HG03378 (cell line): ENCODE measurements around the gene LRRC74B.

Source experiments
- ATAC-seq: cut with Tn5 transposase; IDR thresholded peaks from one replicate; pipeline ENCODE4 v1.9.1; 2021; ENCODE audit warnings: mild to moderate bottlenecking, moderate library complexity; ENCODE audit not compliant: unreplicated experiment

Gene LRRC74B

DNA sequence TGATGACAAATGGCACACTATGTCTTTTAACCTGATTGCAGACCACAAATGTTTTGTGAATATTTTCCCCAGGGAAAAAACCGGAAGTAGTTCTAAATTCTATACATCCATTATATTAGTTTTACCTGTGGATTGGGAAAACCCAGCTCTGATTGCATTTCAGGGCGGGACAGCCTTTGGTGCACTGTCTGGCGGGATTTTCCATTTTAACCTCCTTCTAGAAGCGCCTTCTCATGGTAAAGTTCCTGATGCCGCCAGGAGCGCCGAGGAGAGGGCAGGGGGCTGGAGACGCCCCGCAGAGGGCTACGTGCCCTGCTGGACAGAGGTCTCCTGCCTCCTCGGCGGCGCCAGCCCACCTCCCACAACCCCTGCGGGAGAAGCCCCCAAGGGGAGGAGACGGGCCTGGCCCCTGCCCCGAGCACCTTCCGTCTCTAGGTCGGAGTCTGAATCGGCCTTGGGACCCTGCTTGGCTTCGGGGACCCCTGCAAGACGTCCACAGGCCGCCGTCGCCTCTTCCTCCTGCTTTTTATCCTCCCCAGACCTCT is 32.0 kb upstream of the LRRC74B start:
- no peak for ATAC-seq

DNA sequence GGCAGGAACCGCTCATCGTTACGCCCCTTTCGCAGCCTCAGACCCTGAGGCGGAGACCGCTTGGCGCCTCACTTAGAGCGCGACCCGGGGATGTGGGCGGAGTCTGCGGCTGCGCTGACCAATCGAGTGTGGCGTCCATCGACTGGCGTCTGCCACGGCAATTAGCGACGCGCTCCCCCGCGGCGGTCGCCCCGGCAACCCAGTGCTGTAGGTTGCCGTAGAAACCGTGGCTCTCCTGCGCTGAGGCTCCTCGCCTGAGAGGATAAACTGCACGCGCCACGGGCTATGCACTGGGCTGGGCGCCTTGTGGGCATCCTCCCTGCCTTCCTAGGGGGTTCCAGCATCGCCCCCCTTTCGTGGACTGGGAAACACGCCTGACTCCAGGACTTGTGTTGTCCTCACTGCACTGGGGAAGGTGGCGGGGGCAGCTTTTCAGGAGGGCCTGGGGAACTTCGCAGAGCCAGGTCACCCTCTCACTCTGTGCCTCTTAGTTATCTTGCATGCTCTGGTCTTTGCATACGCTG is 31.5 kb upstream of the LRRC74B start:
- peak; percentile 69 for ATAC-seq

DNA sequence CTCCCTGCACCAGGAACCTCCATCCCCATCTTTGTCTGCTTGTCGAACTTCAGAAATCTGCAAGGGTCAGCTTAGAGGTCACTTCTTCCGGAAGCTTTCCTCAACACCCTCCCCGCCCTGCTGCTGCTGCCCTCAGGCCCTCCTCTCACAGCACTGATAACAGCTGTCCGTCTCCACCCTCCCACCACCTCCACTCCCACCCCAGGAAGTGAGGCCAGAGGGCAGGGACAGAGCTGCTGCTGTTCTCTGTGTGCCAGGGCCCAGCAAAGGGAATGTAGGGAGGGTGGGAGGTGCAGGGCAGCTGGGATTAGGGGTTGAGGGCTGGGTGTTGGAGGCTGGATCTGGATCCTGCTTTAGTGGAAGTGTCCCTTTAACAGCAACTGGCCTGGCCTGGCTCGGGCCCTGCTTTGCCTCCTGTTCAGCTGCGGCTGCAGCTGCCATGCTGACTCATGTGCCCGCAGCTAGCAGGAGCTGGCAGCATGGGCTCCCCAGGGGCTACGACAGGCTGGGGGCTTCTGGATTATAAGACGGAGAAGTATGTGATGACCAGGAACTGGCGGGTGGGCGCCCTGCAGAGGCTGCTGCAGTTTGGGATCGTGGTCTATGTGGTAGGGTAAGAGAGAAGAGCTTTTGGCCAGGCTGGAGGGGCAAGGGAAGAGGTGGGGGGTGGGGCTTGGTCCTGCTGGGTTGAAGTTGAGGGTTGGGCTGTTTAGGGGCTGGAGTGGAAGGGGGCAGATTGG is 30.9 kb upstream of the LRRC74B start, which contains the start of gene P2RX6:
Gene P2RX6 (plus strand): TSS at position 440 of the 740 bp plus-strand sequence. CDS start 10 bp downstream, at position 450.
- ATAC-seq: no peak

DNA sequence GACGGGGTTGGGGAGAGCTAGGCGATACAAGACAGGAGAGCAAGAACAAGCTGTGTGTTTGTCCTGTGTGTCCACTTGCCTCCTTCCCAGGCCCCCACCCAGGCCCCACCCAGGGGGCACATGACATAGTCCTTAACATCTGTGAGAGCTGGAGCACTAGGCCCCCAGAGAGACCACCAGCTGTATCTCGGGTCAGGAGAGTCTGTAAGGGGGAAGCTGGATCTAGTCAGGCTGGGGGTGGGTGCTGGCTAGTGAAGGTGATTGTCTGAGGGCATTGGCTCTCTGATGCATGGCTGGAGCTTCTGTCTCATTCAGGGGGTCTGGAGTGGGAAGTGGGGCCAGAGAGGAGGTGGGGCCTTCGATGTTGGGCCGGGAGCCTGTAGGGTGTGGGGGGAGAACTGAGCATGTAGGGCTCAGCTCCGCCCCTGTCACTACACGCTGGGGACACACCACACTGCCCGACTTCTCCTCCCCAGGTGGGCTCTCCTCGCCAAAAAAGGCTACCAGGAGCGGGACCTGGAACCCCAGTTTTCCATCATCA is 30.2 kb upstream of the LRRC74B start:
- ATAC-seq: no peak

DNA sequence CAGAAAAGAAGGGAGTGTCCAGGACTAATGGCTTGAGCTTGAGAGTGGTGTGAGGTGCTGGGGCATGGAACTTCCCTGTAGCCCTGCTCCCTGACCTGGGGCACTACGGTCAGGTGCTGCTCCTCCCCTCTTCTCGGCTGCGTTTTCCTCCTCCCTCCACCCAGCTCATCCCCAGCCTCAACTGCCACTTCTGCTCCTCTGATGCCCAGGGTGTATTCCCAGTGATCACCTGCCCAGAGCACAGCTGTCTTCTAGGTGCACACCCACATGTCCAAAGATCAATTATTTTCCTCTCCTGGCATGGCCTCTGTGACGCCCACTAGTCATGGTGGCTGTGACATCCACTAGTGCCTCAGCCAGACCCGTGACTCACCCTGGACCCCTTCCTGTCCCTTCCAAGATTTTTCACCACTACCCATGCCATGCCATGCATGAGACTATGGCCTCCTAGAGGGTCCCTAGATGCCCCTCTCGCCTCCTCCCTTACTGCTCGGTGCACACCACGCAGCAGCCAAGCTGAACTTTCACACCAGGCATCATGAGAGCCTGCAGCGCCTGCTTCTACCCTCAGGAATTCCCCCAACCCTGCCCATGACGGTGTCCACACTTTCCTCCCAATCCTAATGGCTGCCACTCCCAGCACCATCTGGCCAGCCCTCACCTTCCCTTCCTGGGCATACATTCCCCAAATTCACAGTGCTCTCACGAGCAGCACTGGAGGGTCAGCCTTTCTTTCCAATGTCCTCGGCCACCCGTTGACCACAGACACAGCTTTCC is 28.9 kb upstream of the LRRC74B start:
- ATAC-seq: no peak

DNA sequence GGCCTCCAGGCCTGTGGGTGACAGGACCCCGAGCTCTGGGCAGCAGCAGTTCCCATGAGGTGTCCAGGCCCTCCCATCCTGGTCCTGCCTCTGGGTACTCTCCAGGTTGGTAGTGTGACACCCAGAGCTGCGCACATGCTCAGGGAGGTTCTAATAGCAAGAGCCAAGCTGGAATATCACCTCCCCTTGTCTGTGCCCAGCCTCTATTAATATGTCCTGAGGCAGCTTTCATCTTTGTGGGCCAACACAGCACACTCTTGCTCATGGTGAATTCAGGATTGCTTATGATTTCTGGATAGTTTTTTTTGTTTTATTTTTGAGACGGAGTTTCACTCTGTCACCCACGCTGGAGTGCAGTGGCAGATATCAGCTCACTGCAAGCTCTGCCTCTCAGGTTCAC is 27.4 kb upstream of the LRRC74B start:
- ATAC-seq: no peak

DNA sequence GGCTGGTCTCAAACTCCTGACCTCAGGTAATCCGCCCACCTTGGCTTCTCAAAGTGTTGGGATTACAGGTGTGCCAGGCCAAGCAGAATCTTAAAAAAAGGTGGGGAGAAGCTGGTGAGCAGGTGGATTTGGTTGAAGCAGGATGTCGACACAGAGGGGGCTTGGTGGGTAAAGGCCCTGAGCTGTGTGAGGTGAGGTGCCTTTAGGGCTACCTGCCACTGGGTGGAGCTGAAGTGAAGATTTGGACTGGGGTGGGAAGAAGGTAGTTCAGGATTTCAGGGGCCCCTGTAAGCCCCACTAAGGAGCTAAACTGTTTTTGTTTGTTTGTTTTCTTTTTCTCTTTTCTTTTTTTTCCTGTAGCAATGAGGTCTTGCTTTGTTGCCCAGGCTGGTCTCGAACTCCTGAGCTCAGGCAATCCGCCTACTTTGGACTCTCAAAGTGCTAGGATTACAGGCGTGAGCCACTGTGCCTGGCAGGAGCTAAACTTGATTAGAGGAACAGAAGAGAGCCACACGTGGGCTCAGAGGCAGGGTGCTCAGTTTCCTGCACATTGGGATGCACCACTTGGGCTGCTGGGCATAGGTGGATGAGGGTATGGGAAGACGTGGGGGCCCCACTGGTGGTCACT is 24.8 kb upstream of the LRRC74B start:
- ATAC-seq: no peak

DNA sequence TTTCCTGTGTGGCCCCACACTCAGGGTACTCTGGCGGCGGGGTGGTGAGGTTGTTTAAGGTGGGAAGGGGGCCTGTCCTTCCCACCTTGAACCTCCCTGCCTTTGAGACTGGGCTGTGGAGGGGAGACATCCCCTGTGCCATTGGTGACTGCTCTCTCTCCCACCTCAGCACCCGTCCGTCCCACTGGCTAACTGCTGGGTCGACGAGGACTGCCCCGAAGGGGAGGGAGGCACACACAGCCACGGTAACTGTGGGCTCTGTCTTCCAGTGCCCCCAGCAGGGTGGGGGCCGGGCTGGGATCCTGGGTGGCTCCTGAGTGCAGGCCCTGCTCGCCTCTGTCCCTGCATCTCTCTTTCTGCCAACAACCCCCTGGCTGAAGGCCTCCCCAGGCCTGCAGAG is 23.2 kb upstream of the LRRC74B start:
- no peak for ATAC-seq

DNA sequence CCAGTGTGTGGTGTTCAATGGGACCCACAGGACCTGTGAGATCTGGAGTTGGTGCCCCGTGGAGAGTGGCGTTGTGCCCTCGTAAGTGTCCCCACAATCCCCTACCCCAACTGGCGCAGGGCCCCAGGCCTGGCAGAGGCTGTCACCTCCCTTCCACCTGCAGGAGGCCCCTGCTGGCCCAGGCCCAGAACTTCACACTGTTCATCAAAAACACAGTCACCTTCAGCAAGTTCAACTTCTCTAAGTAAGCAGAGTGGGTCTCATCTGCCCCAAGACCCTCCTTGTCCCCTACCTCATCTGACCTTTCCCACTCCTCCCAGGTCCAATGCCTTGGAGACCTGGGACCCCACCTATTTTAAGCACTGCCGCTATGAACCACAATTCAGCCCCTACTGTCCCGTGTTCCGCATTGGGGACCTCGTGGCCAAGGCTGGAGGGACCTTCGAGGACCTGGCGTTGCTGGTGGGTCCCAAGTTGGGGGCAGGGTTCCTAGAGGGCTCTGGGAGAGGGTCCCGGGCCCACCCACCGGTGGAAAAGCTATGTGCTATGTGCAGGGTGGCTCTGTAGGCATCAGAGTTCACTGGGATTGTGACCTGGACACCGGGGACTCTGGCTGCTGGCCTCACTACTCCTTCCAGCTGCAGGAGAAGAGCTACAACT is 22.7 kb upstream of the LRRC74B start:
- ATAC-seq: no peak

DNA sequence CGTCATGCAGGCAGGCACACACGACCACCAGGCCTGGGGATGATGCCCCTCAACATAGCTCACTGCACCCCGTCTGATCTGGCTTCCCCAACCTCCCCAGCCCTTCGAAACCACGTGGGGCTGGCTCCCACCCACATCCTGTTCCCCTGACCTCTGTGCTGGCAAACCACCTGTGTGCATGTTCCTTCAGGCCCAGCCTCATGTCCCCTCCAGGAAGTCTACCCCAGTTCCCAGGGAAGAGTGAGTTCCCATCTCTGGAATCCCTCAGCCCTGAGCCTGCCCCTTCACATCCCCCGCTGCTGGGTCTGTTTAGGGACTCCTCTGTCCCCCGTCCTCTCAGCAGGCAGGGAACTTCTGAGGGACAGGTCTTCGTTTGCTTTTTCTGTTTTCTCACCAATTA is 20.5 kb upstream of the LRRC74B start:
- no peak for ATAC-seq

DNA sequence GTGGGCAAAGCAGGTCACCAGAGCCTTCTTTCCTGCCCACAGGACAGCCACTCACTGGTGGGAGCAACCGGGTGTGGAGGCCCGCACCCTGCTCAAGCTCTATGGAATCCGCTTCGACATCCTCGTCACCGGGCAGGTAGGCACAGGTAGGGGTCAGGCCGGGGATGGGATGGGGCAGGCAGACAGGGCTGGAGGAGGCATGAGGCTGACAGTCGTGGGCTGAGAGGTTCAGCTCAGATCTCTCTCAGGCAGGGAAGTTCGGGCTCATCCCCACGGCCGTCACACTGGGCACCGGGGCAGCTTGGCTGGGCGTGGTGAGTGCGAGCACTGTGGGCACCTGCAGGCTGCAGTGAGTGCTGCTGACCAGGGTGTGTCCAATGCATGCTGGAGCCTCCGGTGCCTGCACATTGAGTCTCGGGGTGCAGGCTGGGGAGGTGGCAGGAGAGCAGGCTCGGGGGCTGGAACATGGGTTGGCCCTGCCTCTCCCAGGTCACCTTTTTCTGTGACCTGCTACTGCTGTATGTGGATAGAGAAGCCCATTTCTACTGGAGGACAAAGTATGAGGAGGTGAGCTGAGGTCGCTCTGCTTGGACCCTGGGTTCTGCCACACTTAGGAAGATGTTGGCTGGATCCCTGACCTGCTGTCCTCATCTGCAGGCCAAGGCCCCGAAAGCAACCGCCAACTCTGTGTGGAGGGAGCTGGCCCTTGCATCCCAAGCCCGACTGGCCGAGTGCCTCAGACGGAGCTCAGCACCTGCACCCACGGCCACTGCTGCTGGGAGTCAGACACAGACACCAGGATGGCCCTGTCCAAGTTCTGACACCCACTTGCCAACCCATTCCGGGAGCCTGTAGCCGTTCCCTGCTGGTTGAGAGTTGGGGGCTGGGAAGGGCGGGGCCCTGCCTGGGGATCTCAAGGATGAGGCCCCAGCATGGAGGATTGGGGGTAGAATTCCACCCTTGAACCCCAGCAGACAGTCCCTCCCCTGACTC is 19.7 kb upstream of the LRRC74B start:
- ATAC-seq: no peak

DNA sequence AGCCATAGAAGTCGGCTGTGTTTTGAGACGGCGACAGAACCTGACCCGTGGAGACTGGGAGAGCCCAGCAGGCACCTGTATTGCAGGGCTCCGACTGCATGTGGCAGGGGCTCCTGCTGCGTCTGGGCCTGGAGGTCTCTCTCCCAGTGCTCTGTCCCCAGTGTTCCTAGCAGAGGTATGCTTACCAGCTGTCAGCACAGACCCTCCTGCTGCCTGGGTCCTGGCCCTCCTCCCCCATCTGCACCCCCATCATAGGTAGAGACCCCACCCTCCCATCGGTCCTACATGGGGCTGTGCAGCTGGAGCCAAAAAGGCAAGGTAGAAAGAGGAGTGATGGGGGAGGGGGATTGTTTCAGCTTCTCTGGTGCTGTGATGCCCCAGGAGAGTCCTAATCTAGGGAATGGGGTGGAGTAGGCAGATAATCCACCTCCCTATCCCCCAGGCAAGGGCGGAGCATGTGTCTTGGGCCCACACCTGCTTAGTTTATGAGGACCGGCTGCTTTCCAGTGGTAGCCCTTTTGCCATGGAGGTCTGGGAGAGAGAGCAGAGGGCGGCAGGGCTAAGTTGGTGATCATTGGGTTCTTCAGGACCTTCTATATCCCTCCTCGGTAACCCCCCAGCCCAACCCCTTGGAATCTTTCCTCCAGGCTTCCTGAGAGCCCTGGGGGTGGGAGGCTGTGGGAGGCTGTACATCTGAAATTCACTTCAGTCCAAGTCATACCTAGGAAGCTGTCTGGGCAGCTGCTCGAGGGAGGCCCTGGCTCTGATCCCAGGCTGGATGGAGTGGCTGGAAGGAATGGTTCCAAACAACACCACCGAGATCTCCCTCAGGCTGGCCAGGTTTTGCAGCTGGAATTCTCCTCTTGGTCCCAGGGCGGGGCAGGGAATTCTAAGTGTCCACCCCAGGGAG is 18.7 kb upstream of the LRRC74B start:
- ATAC-seq: no peak

DNA sequence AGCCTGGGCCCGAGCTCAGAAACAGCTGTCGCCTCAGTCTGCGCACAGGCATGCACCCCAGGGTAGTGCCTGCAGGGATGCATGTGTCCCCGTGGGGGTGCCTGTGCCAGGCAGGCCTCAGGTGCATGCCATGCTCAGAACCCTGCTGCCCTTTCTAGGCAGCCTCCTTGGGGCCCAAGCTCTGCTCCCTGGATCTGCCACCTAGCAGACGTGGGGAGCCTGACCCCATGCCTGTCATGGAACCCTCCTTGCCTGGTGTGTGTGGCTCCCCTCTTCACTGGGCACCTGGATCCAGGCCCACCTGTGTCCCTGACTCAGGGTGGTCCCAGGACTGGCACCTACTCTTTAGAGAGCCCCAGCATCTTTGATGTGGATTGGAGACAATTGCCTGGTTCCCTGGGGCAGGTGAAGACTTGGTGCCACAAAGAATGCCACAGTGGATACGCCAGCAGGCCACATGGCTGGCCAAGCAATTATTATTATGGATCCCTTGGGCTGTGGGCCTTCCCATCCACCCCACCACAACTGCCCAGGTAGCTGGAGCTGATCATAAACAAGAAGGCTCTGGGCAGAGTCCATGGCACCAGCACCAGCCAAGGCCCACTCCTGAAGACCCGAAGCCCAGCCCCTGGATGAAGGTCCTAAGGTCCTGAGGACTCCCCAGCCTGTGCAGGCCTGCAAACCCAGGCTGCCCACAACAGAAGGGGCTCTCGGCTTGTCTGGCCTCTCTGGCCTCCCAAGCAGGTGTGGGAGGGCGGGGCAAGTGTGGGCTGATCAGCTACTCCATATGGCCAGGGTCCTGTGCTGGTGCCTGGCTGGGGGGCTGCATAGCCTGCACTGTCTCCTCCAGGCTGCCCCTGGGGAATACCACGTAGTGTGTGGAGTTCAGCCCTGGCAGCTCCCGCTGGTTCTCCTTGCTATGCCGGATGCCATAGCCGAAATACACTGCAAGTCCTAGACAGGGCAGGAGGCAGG is 17.2 kb upstream of the LRRC74B start:
- no peak for ATAC-seq

DNA sequence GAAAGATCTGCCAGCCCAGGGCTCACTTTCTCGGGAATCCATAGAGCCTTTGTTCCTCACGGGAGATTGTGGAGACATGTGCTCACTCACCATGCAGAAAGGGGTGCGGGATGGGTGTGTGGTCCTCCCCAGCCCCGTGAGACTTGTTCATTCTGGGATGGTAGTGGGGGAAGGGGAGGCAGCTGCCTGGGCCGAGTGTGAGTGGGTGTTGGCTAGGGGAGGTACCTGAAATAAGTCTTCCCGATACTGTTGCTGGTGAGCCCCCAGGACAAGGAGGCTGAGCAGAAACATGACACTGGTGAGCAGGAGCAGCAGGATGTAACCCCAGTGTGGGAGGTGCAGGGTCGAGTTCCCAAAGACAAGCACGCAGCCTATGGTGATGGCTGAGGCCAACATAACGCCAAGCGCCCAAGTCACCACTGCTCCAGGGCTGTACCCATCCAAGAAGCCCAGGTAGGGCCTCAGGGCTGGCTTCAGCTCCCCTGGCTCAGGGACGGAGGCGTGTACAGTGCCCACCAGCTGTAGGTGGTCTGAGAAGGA is 16.2 kb upstream of the LRRC74B start:
- ATAC-seq: no peak

DNA sequence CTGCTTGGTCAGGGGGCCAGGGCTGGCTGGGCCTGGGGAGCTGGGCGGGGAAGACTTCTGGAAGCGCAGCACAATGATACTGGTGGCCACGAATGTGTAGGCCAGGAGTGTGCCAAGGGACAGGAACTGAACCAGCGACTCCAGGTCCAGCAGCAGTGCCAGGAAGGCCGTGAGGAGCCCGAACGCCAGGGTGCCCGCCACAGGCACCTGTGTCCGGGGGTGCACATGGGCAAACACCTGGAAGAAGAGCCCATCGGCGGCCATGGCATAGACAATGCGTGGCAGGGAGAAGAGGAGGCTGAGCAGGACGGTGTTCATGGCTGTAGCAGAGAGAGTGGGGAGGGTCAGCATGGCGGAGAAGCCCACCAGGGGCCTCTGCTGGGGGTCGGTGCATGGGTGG is 15.7 kb upstream of the LRRC74B start:
- no peak for ATAC-seq

DNA sequence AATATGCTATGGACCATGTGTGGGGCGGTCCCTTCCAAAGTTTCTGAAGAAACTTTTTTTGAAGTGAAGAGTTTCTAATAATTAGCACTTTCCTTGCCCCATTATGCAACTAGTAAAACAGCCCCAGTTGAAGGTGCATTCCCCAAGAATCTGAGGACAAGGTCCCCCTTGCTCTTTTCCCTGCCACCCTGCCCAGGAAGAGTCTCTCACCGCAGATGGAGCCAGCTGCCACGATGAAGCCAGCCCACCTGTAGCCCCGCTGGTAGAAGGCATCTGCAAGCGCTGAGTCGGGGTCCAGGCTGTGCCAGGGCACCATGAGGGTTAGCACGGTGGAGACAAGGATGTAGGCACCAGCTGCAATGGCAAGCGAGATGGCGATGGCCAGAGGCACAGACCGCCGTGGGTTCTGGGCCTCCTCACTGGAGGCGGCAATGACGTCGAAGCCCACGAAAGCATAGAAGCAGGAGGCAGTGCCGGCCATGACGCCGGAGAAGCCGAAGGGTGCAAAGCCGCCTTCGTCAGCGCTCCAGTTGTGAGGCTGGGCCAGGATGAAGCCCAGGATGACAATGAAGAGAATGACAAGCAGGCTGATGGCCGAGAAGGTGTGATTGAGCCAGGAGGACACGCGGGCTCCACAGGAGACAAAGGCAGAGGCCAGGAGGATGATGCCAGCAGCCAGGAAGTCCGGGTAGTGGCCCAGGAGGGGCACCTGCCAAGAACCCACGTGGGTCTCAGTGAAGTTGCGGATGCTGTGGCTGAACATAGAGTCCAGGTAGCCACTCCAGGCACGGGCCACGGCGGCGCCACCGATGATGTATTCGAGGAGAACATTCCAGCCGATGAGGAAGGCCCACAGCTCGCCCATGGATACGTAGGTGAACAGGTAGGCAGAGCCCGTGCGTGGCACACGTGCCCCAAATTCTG is 14.9 kb upstream of the LRRC74B start:
- ATAC-seq: no peak
